Fibroblast of villous mesenchyme (primary cell): ENCODE results near the gene EDNRA. TPM values are rescaled to one million over a fixed set of nuclear protein-coding genes. Genes with fewer than 3 reads are reported as not detected.
A peak's percentile ranks its signal among the peaks of the same experiment; 100 is the strongest.

Source experiments
- DNase-seq: peaks from one replicate; pipeline ENCODE4 v3.0.0-alpha.2; 2010; ENCODE audit warnings: low read depth
- H3K4me3 ChIP-seq: 2 replicates; pipeline ENCODE4 v1.5.1; 2011; ENCODE audit warnings: low read depth, mild to moderate bottlenecking, low read length
- CTCF ChIP-seq: IDR thresholded peaks from 2 replicates; pipeline ENCODE4 v1.5.1; 2012; ENCODE audit warnings: low read depth, mild to moderate bottlenecking, low read length; ENCODE audit not compliant: insufficient read depth
- total RNA-seq: library from RNA; depleted of rRNA; stranded (reverse); fragments of >200 nt; gene quantifications from 2 replicates; pipeline ENCODE4 v1.2.3, GENCODE V29; 2012

EDNRA gene
- total RNA-seq, 1 donor: 0.86 TPM

GRCh38 chr4:147580396-147580795 is 99.5 kb downstream of the EDNRA start:
- TF ChIP-seq CTCF: no peak
- no peak overlapping the region for H3K4me3 ChIP-seq
- no peak for DNase-seq

- no peak for TF ChIP-seq CTCF
- DNase-seq: peak; percentile 85
These were observed 100.9 kb downstream of the EDNRA start for GRCh38 chr4:147581606-147582350.

GRCh38 chr4:147582386-147583060 is 101.6 kb downstream of the EDNRA start:
- TF ChIP-seq CTCF: no peak
- peak; percentile 48 for DNase-seq

More at GRCh38 chr4:147581606-147582350, 100.9 kb downstream of the EDNRA start:
- H3K4me3 ChIP-seq: no peak overlapping the region

GRCh38 chr4:147583876-147584275 is 103.0 kb downstream of the EDNRA start:
- DNase-seq: no peak

More at GRCh38 chr4:147582386-147583060, 101.6 kb downstream of the EDNRA start:
- no peak overlapping the region for H3K4me3 ChIP-seq

GRCh38 chr4:147586032-147586431 is 105.1 kb downstream of the EDNRA start:
- no peak for TF ChIP-seq CTCF
- H3K4me3 ChIP-seq: no peak overlapping the region
- no peak for DNase-seq

More at GRCh38 chr4:147583876-147584275, 103.0 kb downstream of the EDNRA start:
- H3K4me3 ChIP-seq: no peak overlapping the region
- no peak for TF ChIP-seq CTCF

GRCh38 chr4:147586637-147587036 is 105.7 kb downstream of the EDNRA start:
- DNase-seq: no peak
- no peak for TF ChIP-seq CTCF

More at GRCh38 chr4:147586637-147587036, 105.7 kb downstream of the EDNRA start:
- no peak overlapping the region for H3K4me3 ChIP-seq
